Neural progenitor cell (in vitro differentiated cells): ENCODE measurements around the gene PHLPP1. TPM values are rescaled to one million over a fixed set of nuclear protein-coding genes. Genes with fewer than 3 reads are reported as not detected.

Experiments used
- DNase-seq: peaks from one replicate; pipeline ENCODE4 v3.0.0-alpha.2; 2016; ENCODE audit warnings: low spot score
- H2AFZ ChIP-seq: fragments of 200-600 bp; sonication (generic); replicated peaks from 2 replicates; pipeline ENCODE4 v1.6.1; 2016; ENCODE audit warnings: antibody characterized with exemption
- H3F3A ChIP-seq: fragments of 200-600 bp; sonication (generic); 2 replicates; pipeline ENCODE4 v1.6.1; 2016; ENCODE audit warnings: antibody characterized with exemption, low read depth
- H3K27ac ChIP-seq: fragments of 200-600 bp; sonication (generic); 2 replicates; pipeline ENCODE4 v1.5.1; 2016; ENCODE audit warnings: mild to moderate bottlenecking
- H3K27me3 ChIP-seq: fragments of 200-600 bp; sonication (generic); 2 replicates; pipeline ENCODE4 v1.6.1; 2016; ENCODE audit warnings: mild to moderate bottlenecking, moderate library complexity
- H3K36me3 ChIP-seq: fragments of 200-600 bp; sonication (generic); 2 replicates; pipeline ENCODE4 v1.5.1; 2016
- H3K4me1 ChIP-seq: fragments of 200-600 bp; sonication (generic); 2 replicates; pipeline ENCODE4 v1.6.1; 2016; ENCODE audit warnings: mixed run types
- H3K4me2 ChIP-seq: fragments of 200-600 bp; sonication (generic); 2 replicates; pipeline ENCODE4 v1.6.1; 2016
- H3K4me3 ChIP-seq: fragments of 200-600 bp; sonication (generic); 2 replicates; pipeline ENCODE4 v1.5.1; 2016
- H3K79me2 ChIP-seq: fragments of 200-600 bp; sonication (generic); 2 replicates; pipeline ENCODE4 v1.6.1; 2016; ENCODE audit warnings: low read depth
- H3K9ac ChIP-seq: fragments of 200-600 bp; sonication (generic); 2 replicates; pipeline ENCODE4 v1.6.1; 2016
- H3K9me3 ChIP-seq: fragments of 200-600 bp; sonication (generic); 2 replicates; pipeline ENCODE4 v1.5.1; 2016; ENCODE audit warnings: low read depth
- H4K20me1 ChIP-seq: fragments of 200-600 bp; sonication (generic); 2 replicates; pipeline ENCODE4 v1.6.1; 2016; ENCODE audit warnings: low read depth
- H3K27ac Mint-ChIP-seq: 3 replicates; pipeline ENCODE4 v1.8.0; 2021; ENCODE audit warnings: mixed read lengths
- H3K27me3 Mint-ChIP-seq: 2 replicates; pipeline ENCODE4 v1.8.0; 2022; ENCODE audit warnings: low read depth, mild to moderate bottlenecking, inconsistent platforms, moderate library complexity, mixed read lengths; ENCODE audit not compliant: insufficient read depth
- H3K36me3 Mint-ChIP-seq: 3 replicates; pipeline ENCODE4 v1.8.0; 2021; ENCODE audit warnings: mixed read lengths
- H3K4me1 Mint-ChIP-seq: 3 replicates; pipeline ENCODE4 v1.8.0; 2021; ENCODE audit warnings: mixed read lengths
- H3K4me3 Mint-ChIP-seq: 3 replicates; pipeline ENCODE4 v1.8.0; 2021; ENCODE audit warnings: mild to moderate bottlenecking, moderate library complexity, mixed read lengths
- H3K9me3 Mint-ChIP-seq: 3 replicates; pipeline ENCODE4 v1.8.0; 2020; ENCODE audit warnings: mixed read lengths
- CTCF ChIP-seq: fragments of 200-600 bp; sonication (generic); IDR thresholded peaks from 2 replicates; pipeline ENCODE4 v1.5.1; 2017; ENCODE audit warnings: antibody characterized with exemption, mild to moderate bottlenecking
- EZH2 ChIP-seq: fragments of 200-600 bp; sonication (generic); IDR thresholded peaks from 2 replicates; pipeline ENCODE4 v1.6.1; 2017; ENCODE audit warnings: antibody characterized with exemption, mild to moderate bottlenecking, moderate library complexity
- EZH2phosphoT487 ChIP-seq: fragments of 200-600 bp; sonication (generic); IDR thresholded peaks from 2 replicates; pipeline ENCODE4 v1.6.1; 2017; ENCODE audit warnings: antibody characterized with exemption
- total RNA-seq: library from RNA; depleted of rRNA; stranded (reverse); fragments of >200 nt; gene quantifications from 2 replicates; pipeline ENCODE4 v1.2.3, GENCODE V29; 2015; ENCODE audit warnings: low replicate concordance

PHLPP1 gene
- total RNA-seq, 1 donor from 2014 or later = 20.8 TPM

GRCh38 chr18:62964432-62964831 is 249.1 kb downstream of the PHLPP1 start:
- no peaks in the 10 kb centered on the region for H3K36me3 ChIP-seq
- DNase-seq = no peak
- H2AFZ ChIP-seq = no peak overlapping the region
- no peaks in the 10 kb centered on the region for H3K4me1 ChIP-seq
- peaks cover 19% of the 10 kb centered on the region for H3K4me1 Mint-ChIP-seq
- no peak overlapping the region for H3K27ac ChIP-seq
- H3K4me3 Mint-ChIP-seq = no peak overlapping the region
- no peaks in the 10 kb centered on the region for H3K9me3 ChIP-seq
- H3K27me3 Mint-ChIP-seq = peaks cover 2% of the 10 kb centered on the region
- no peak overlapping the region for H3K9ac ChIP-seq
- no peaks in the 10 kb centered on the region for H3K79me2 ChIP-seq
- TF ChIP-seq CTCF (no peak), EZH2phosphoT487 (no peak), EZH2 (no peak)
- H3K9me3 Mint-ChIP-seq = no peaks in the 10 kb centered on the region
- peaks cover 50% of the 10 kb centered on the region for H3K36me3 Mint-ChIP-seq
- H3K27me3 ChIP-seq = no peaks in the 10 kb centered on the region
- H3F3A ChIP-seq = no peaks in the 10 kb centered on the region
- H3K4me3 ChIP-seq = no peak overlapping the region
- no peaks in the 10 kb centered on the region for H4K20me1 ChIP-seq
- H3K4me2 ChIP-seq = no peak overlapping the region
- no peak overlapping the region for H3K27ac Mint-ChIP-seq

GRCh38 chr18:62967089-62967488 is 251.7 kb downstream of the PHLPP1 start:
- Mint-ChIP-seq H3K4me1 (peaks cover 19% of the 10 kb centered on the region), H3K36me3 (peaks cover 44% of the 10 kb centered on the region), H3K27ac (no peak overlapping the region), H3K4me3 (no peak overlapping the region), H3K27me3 (no peaks in the 10 kb centered on the region), H3K9me3 (no peaks in the 10 kb centered on the region)
- Histone ChIP-seq H3K4me1 (no peaks in the 10 kb centered on the region), H3K9ac (no peak overlapping the region), H2AFZ (no peak overlapping the region), H3K79me2 (no peaks in the 10 kb centered on the region), H3K9me3 (no peaks in the 10 kb centered on the region), H3F3A (no peaks in the 10 kb centered on the region), H3K36me3 (no peaks in the 10 kb centered on the region), H3K4me2 (no peak overlapping the region), H3K27ac (no peak overlapping the region), H4K20me1 (no peaks in the 10 kb centered on the region), H3K27me3 (no peaks in the 10 kb centered on the region), H3K4me3 (no peak overlapping the region)
- no peak for DNase-seq
- TF ChIP-seq EZH2phosphoT487 = no peak

- Mint-ChIP-seq H3K4me1 (peaks cover 2% of the 10 kb centered on the region), H3K9me3 (no peaks in the 10 kb centered on the region), H3K36me3 (peaks cover 28% of the 10 kb centered on the region), H3K27me3 (peaks cover 4% of the 10 kb centered on the region), H3K4me3 (no peak overlapping the region), H3K27ac (no peak overlapping the region)
- no peak for DNase-seq
- H3K79me2 ChIP-seq = no peaks in the 10 kb centered on the region
- TF ChIP-seq CTCF (no peak), EZH2phosphoT487 (no peak), EZH2 (no peak)
- H3K4me3 ChIP-seq = no peak overlapping the region
- no peak overlapping the region for H3K9ac ChIP-seq
- H3K4me2 ChIP-seq = no peak overlapping the region
- H3K27ac ChIP-seq = no peak overlapping the region
- no peaks in the 10 kb centered on the region for H3K27me3 ChIP-seq
- no peaks in the 10 kb centered on the region for H3K4me1 ChIP-seq
- no peaks in the 10 kb centered on the region for H4K20me1 ChIP-seq
- H3K9me3 ChIP-seq = no peaks in the 10 kb centered on the region
- H3K36me3 ChIP-seq = no peaks in the 10 kb centered on the region
- H2AFZ ChIP-seq = no peak overlapping the region
- no peaks in the 10 kb centered on the region for H3F3A ChIP-seq
Observed at GRCh38 chr18:62973689-62974088, 258.3 kb downstream of the PHLPP1 start.

DNA sequence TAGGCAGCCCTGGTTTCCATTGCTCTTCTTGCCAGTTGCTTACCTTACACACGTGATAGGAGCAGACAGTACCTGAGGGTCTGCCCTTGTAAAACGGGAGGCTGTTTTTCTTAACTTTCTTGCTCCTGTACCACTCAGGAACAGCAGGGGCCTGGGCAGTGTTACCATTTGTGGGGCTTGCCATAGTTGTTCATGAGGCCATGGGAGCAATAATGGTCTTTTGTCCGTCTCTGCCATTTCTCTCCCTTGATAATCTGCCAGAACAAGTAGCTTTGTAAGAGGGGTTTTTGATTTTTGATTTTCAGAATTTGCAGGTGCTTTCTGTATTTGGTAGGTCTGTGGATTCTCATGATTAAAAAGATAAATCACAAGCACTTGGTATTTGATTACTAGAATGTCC is 259.0 kb downstream of the PHLPP1 start:
- Histone ChIP-seq H3K9me3 (no peaks in the 10 kb centered on the region), H3K79me2 (no peaks in the 10 kb centered on the region), H3K4me1 (peaks cover 1% of the 10 kb centered on the region), H4K20me1 (no peaks in the 10 kb centered on the region), H3K9ac (no peak overlapping the region), H3K4me2 (no peak overlapping the region), H2AFZ (no peak overlapping the region), H3K36me3 (no peaks in the 10 kb centered on the region), H3K27me3 (no peaks in the 10 kb centered on the region), H3F3A (no peaks in the 10 kb centered on the region), H3K27ac (no peak overlapping the region), H3K4me3 (no peak overlapping the region)
- Mint-ChIP-seq H3K4me3 (no peak overlapping the region), H3K4me1 (peaks cover 7% of the 10 kb centered on the region), H3K9me3 (no peaks in the 10 kb centered on the region), H3K27ac (no peak overlapping the region), H3K36me3 (peaks cover 28% of the 10 kb centered on the region), H3K27me3 (peaks cover 4% of the 10 kb centered on the region)
- TF ChIP-seq CTCF = no peak
- TF ChIP-seq EZH2phosphoT487 = no peak
- TF ChIP-seq EZH2 = no peak
- DNase-seq = no peak
